ENCODE data around the gene HOXA3. TPM values are rescaled to one million over a fixed set of nuclear protein-coding genes. Genes with fewer than 3 reads are reported as not detected.

HOXA3 gene
- total and polyA plus RNA-seq, 2 of the 13 experiments (the other 11 are each of a cell fraction or from before 2014, with no cell fraction given): 2.9 to 4.6 TPM

- no peak for TF ChIP-seq BCL3 (CRISPR knock-in tag; IDR thresholded peaks at IDR 0.05)
- peak; percentile 28; the same call in 1 of the 2 replicates for TF ChIP-seq GFI1 (CRISPR knock-in tag; IDR thresholded peaks at IDR 0.05; ENCODE audit: borderline replicate concordance)
- no peak for TF ChIP-seq MAZ (IDR thresholded peaks at IDR 0.05; ENCODE audit: borderline replicate concordance, low read depth, low read length)
- no peak for TF ChIP-seq MAZ (CRISPR knock-in tag; IDR thresholded peaks at IDR 0.05; ENCODE audit: low read depth)
- TF ChIP-seq, protein P1, sequence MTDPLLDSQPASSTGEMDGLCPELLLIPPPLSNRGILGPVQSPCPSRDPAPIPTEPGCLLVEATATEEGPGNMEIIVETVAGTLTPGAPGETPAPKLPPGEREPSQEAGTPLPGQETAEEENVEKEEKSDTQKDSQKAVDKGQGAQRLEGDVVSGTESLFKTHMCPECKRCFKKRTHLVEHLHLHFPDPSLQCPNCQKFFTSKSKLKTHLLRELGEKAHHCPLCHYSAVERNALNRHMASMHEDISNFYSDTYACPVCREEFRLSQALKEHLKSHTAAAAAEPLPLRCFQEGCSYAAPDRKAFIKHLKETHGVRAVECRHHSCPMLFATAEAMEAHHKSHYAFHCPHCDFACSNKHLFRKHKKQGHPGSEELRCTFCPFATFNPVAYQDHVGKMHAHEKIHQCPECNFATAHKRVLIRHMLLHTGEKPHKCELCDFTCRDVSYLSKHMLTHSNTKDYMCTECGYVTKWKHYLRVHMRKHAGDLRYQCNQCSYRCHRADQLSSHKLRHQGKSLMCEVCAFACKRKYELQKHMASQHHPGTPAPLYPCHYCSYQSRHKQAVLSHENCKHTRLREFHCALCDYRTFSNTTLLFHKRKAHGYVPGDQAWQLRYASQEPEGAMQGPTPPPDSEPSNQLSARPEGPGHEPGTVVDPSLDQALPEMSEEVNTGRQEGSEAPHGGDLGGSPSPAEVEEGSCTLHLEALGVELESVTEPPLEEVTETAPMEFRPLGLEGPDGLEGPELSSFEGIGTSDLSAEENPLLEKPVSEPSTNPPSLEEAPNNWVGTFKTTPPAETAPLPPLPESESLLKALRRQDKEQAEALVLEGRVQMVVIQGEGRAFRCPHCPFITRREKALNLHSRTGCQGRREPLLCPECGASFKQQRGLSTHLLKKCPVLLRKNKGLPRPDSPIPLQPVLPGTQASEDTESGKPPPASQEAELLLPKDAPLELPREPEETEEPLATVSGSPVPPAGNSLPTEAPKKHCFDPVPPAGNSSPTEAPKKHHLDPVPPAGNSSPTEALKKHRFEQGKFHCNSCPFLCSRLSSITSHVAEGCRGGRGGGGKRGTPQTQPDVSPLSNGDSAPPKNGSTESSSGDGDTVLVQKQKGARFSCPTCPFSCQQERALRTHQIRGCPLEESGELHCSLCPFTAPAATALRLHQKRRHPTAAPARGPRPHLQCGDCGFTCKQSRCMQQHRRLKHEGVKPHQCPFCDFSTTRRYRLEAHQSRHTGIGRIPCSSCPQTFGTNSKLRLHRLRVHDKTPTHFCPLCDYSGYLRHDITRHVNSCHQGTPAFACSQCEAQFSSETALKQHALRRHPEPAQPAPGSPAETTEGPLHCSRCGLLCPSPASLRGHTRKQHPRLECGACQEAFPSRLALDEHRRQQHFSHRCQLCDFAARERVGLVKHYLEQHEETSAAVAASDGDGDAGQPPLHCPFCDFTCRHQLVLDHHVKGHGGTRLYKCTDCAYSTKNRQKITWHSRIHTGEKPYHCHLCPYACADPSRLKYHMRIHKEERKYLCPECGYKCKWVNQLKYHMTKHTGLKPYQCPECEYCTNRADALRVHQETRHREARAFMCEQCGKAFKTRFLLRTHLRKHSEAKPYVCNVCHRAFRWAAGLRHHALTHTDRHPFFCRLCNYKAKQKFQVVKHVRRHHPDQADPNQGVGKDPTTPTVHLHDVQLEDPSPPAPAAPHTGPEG (CRISPR knock-in tag; IDR thresholded peaks at IDR 0.05): no peak
- TF ChIP-seq HDAC1 (CRISPR knock-in tag; IDR thresholded peaks at IDR 0.05): 0 out of 2 replicates have a peak, but pooled peaks have one; percentile 14
- no peak for TF ChIP-seq PCBP1 (IDR thresholded peaks at IDR 0.05; ENCODE audit: borderline replicate concordance, low read depth, low read length)
- no peak for TF ChIP-seq PLRG1 (conservative IDR thresholded peaks at IDR 0.05)
- peak; percentile 53; the same call in 1 of the 2 replicates for TF ChIP-seq BCL6 (CRISPR knock-in tag; IDR thresholded peaks at IDR 0.05)
- peak; percentile 21 for TF ChIP-seq AGO2 (optimal IDR thresholded peaks at IDR 0.05; ENCODE audit: low read depth, low read length)
- no peak for TF ChIP-seq NFIB (CRISPR knock-in tag; IDR thresholded peaks at IDR 0.05; ENCODE audit: borderline replicate concordance)
- peak; percentile 46; the same call in 1 of the 2 replicates for TF ChIP-seq SAP130 (CRISPR knock-in tag; IDR thresholded peaks at IDR 0.05; ENCODE audit: low read depth)
- TF ChIP-seq ZFY (CRISPR knock-in tag; IDR thresholded peaks at IDR 0.05): 0 out of 2 replicates have a peak, but pooled peaks have one; percentile 32
- TF ChIP-seq XRCC5 (optimal IDR thresholded peaks at IDR 0.05; ENCODE audit: low read length): peak; percentile 44
- TF ChIP-seq ZNF138 (CRISPR knock-in tag; IDR thresholded peaks at IDR 0.05; ENCODE audit: low read depth): no peak
- TF ChIP-seq SALL1 (CRISPR knock-in tag; IDR thresholded peaks at IDR 0.05): peak; percentile 42; the same call in 1 of the 2 replicates
- no peak for TF ChIP-seq TBP (CRISPR knock-in tag; IDR thresholded peaks at IDR 0.05)
- no peak for TF ChIP-seq NR2F6 (IDR thresholded peaks at IDR 0.05)
- TF ChIP-seq NR2F6 (CRISPR knock-in tag; IDR thresholded peaks at IDR 0.05): no peak
- TF ChIP-seq ELF3 (CRISPR knock-in tag; IDR thresholded peaks at IDR 0.05): no peak
- TF ChIP-seq UBTF (CRISPR knock-in tag; IDR thresholded peaks at IDR 0.05): 0 out of 2 replicates have a peak, but pooled peaks have one; percentile 5
- TF ChIP-seq FOXA3 (CRISPR knock-in tag; IDR thresholded peaks at IDR 0.05): 0 out of 2 replicates have a peak, but pooled peaks have one; percentile 21
Observed at GRCh38 chr7:27123007-27123476, 29.3 kb downstream of the HOXA3 start (continued).

Measured in HepG2 (cell line).